HepG2 (cell line): ENCODE data around the gene BCAP29. TPM values are rescaled to one million over a fixed set of nuclear protein-coding genes. Genes with fewer than 3 reads are reported as not detected.

Experiments used
- ARNT ChIP-seq: fragments of 450-650 bp; IDR thresholded peaks from 2 replicates; pipeline ENCODE4 v1.6.1; 2017
- CERS6 ChIP-seq: sonication (generic); formaldehyde crosslinking; IDR thresholded peaks from 2 replicates; pipeline ENCODE4 v1.5.0; 2020; ENCODE audit warnings: missing genetic modification reagents
- GTF3A ChIP-seq: sonication (generic); formaldehyde crosslinking; conservative IDR thresholded peaks from 2 replicates; pipeline ENCODE4 v1.4.0; 2020; ENCODE audit warnings: mild to moderate bottlenecking, missing genetic modification reagents
- MXD3 ChIP-seq: IDR thresholded peaks from 2 replicates; pipeline ENCODE4 v1.6.1; 2016; ENCODE audit warnings: mild to moderate bottlenecking, missing biosample characterization, missing genetic modification reagents
- REXO4 ChIP-seq: sonication (generic); formaldehyde crosslinking; IDR thresholded peaks from 2 replicates; pipeline ENCODE4 v1.8.0; 2022; ENCODE audit warnings: missing genetic modification reagents, mild to moderate bottlenecking, borderline replicate concordance
- SMYD3 ChIP-seq: sonication (generic); formaldehyde crosslinking; IDR thresholded peaks from 2 replicates; pipeline ENCODE4 v1.8.1; 2023; ENCODE audit warnings: mild to moderate bottlenecking, missing genetic modification reagents
- TARDBP ChIP-seq: sonication (generic); formaldehyde crosslinking; IDR thresholded peaks from 2 replicates; pipeline ENCODE4 v1.8.0; 2022; ENCODE audit warnings: mild to moderate bottlenecking, missing genetic modification reagents
- ZBTB38 ChIP-seq: sonication (generic); formaldehyde crosslinking; IDR thresholded peaks from 2 replicates; pipeline ENCODE4 v1.5.1; 2020; ENCODE audit warnings: mild to moderate bottlenecking, missing genetic modification reagents
- ZEB1 ChIP-seq: IDR thresholded peaks from 2 replicates; pipeline ENCODE4 v1.6.1; 2012; ENCODE audit warnings: mild to moderate bottlenecking, low read depth, inconsistent platforms; ENCODE audit not compliant: insufficient replicate concordance
- polyA plus RNA-seq, 8 experiments: library from polyadenylated mRNA; depleted of rRNA in 3 of 8; stranded (reverse) in 7 of 8; unstranded in 1 of 8; fragments of >200 nt; fragmentation: Illumina TruSeq in 4 of 8; extraction: Trizol in 4 of 8; gene quantifications; 2 replicates each; pipeline versions ENCODE4 v1.2.1 to v1.2.3, GENCODE V29; 2011 to 2016; ENCODE audit warnings: low read depth in 4 of 8, missing spikeins in 1 of 8, mixed read lengths in 1 of 8; ENCODE audit not compliant: insufficient read depth in 1 of 8
- total RNA-seq, 5 experiments: library from RNA; depleted of rRNA; stranded (reverse); fragments of >200 nt; fragmentation: Illumina TruSeq; extraction: Trizol; gene quantifications; 2 replicates each; pipeline ENCODE4 v1.2.3, GENCODE V29; 2016; ENCODE audit warnings: low read depth in 1 of 5
- TF ChIP-seq, protein P1 (sequence below): sonication (generic); formaldehyde crosslinking; IDR thresholded peaks from 2 replicates; pipeline ENCODE4 v1.4.0; 2020; ENCODE audit warnings: missing genetic modification reagents, borderline replicate concordance
- TF ChIP-seq, protein P2 (sequence below): sonication (generic); formaldehyde crosslinking; IDR thresholded peaks from 2 replicates; pipeline ENCODE4 v1.5.0; 2020; ENCODE audit warnings: mild to moderate bottlenecking, missing genetic modification reagents, borderline replicate concordance
- TF ChIP-seq, protein P3 (sequence below): sonication (generic); formaldehyde crosslinking; IDR thresholded peaks from 2 replicates; pipeline ENCODE4 v1.8.1; 2023; ENCODE audit warnings: mild to moderate bottlenecking, moderate library complexity, missing genetic modification reagents

BCAP29 gene
- total and polyA plus RNA-seq, 2 of the 13 experiments (the other 11 are each of a cell fraction or from before 2014, with no cell fraction given) = 15.3 to 35.6 TPM

DNA sequence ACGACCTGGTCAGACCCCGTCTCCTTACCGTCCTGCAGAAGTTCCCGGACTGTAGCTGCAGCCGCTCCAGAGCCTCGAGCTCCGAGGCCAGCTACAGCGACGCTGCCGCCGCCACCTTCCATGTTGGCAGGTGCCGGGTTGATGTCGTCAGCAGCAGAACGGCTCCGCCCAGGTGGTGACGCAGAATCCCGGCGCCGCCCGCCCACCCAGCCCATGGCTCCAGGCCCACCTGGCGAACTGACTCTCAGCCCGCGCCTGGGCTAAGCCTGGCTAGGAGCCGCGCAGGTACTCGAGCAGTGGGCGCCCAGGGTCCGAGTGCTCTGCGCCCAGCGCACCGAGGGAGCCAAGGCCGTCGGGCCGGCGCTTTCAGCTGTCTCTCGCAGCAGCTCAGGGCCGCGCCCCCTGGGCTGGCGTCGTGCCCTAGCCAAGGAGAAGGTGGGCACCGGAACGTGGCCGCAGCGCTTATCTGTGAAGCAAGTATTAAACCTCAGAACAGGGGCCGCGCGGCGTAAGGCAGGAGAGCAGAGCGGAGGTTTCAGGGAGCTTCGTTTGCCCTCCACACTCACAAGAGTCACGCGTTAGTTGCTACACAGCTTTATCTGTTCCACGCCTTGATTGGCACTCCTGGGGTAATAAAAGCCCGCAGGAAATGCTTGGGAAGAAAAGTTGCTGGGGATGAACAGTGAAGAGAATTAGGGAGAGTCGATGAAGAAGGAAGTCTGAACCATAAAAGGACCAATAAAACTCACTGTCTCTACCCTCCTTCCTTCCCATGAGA lies 16.1 kb upstream of the BCAP29 start, which contains the start of the genes COG5 and DUS4L (continued):
- TF ChIP-seq, protein P1, sequence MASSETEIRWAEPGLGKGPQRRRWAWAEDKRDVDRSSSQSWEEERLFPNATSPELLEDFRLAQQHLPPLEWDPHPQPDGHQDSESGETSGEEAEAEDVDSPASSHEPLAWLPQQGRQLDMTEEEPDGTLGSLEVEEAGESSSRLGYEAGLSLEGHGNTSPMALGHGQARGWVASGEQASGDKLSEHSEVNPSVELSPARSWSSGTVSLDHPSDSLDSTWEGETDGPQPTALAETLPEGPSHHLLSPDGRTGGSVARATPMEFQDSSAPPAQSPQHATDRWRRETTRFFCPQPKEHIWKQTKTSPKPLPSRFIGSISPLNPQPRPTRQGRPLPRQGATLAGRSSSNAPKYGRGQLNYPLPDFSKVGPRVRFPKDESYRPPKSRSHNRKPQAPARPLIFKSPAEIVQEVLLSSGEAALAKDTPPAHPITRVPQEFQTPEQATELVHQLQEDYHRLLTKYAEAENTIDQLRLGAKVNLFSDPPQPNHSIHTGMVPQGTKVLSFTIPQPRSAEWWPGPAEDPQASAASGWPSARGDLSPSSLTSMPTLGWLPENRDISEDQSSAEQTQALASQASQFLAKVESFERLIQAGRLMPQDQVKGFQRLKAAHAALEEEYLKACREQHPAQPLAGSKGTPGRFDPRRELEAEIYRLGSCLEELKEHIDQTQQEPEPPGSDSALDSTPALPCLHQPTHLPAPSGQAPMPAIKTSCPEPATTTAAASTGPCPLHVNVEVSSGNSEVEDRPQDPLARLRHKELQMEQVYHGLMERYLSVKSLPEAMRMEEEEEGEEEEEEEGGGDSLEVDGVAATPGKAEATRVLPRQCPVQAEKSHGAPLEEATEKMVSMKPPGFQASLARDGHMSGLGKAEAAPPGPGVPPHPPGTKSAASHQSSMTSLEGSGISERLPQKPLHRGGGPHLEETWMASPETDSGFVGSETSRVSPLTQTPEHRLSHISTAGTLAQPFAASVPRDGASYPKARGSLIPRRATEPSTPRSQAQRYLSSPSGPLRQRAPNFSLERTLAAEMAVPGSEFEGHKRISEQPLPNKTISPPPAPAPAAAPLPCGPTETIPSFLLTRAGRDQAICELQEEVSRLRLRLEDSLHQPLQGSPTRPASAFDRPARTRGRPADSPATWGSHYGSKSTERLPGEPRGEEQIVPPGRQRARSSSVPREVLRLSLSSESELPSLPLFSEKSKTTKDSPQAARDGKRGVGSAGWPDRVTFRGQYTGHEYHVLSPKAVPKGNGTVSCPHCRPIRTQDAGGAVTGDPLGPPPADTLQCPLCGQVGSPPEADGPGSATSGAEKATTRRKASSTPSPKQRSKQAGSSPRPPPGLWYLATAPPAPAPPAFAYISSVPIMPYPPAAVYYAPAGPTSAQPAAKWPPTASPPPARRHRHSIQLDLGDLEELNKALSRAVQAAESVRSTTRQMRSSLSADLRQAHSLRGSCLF (CRISPR knock-in tag) = no peak; the same call in 1 of the 2 replicates
- TF ChIP-seq, protein P2, sequence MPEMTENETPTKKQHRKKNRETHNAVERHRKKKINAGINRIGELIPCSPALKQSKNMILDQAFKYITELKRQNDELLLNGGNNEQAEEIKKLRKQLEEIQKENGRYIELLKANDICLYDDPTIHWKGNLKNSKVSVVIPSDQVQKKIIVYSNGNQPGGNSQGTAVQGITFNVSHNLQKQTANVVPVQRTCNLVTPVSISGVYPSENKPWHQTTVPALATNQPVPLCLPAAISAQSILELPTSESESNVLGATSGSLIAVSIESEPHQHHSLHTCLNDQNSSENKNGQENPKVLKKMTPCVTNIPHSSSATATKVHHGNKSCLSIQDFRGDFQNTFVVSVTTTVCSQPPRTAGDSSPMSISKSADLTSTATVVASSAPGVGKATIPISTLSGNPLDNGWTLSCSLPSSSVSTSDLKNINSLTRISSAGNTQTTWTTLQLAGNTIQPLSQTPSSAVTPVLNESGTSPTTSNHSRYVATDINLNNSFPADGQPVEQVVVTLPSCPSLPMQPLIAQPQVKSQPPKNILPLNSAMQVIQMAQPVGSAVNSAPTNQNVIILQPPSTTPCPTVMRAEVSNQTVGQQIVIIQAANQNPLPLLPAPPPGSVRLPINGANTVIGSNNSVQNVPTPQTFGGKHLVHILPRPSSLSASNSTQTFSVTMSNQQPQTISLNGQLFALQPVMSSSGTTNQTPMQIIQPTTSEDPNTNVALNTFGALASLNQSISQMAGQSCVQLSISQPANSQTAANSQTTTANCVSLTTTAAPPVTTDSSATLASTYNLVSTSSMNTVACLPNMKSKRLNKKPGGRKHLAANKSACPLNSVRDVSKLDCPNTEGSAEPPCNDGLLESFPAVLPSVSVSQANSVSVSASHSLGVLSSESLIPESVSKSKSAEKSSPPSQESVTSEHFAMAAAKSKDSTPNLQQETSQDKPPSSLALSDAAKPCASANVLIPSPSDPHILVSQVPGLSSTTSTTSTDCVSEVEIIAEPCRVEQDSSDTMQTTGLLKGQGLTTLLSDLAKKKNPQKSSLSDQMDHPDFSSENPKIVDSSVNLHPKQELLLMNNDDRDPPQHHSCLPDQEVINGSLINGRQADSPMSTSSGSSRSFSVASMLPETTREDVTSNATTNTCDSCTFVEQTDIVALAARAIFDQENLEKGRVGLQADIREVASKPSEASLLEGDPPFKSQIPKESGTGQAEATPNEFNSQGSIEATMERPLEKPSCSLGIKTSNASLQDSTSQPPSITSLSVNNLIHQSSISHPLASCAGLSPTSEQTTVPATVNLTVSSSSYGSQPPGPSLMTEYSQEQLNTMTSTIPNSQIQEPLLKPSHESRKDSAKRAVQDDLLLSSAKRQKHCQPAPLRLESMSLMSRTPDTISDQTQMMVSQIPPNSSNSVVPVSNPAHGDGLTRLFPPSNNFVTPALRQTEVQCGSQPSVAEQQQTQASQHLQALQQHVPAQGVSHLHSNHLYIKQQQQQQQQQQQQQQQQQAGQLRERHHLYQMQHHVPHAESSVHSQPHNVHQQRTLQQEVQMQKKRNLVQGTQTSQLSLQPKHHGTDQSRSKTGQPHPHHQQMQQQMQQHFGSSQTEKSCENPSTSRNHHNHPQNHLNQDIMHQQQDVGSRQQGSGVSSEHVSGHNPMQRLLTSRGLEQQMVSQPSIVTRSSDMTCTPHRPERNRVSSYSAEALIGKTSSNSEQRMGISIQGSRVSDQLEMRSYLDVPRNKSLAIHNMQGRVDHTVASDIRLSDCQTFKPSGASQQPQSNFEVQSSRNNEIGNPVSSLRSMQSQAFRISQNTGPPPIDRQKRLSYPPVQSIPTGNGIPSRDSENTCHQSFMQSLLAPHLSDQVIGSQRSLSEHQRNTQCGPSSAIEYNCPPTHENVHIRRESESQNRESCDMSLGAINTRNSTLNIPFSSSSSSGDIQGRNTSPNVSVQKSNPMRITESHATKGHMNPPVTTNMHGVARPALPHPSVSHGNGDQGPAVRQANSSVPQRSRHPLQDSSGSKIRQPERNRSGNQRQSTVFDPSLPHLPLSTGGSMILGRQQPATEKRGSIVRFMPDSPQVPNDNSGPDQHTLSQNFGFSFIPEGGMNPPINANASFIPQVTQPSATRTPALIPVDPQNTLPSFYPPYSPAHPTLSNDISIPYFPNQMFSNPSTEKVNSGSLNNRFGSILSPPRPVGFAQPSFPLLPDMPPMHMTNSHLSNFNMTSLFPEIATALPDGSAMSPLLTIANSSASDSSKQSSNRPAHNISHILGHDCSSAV (CRISPR knock-in tag) = no peak
- peak; percentile 86 for TF ChIP-seq MXD3 (CRISPR knock-in tag)
- TF ChIP-seq TARDBP (CRISPR knock-in tag) = peak; percentile 84
- TF ChIP-seq, protein P3, sequence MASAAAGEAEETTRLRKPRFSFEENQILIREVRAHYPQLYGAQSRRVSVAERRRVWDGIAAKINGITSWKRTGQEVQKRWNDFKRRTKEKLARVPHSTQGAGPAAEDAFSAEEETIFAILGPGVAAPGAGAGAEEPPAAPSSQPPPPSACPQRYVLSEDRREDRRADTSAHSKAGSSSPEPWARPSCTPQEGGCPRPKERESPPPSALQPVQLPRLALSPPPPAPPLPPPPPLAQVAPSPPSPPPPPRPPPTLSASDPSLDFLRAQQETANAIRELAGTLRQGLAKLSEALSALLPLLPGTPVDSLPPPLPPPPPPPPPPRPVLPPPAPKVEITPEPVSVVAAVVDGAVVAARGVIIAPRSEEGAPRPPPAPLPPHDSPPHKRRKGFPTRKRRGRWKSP (CRISPR knock-in tag) = 0 out of 2 replicates have a peak, but pooled peaks have one; percentile 66
- no peak for TF ChIP-seq GTF3A (CRISPR knock-in tag)
- peak; percentile 78; the same call in 1 of the 2 replicates for TF ChIP-seq ZBTB38 (CRISPR knock-in tag)
- no peak for TF ChIP-seq SMYD3 (CRISPR knock-in tag)
- no peak for TF ChIP-seq ARNT
- no peak for TF ChIP-seq CERS6 (CRISPR knock-in tag)
- TF ChIP-seq REXO4 (CRISPR knock-in tag) = no peak
- peak; percentile 55 for TF ChIP-seq ZEB1
